ENCODE results near the gene CD74. TPM values are rescaled to one million over a fixed set of nuclear protein-coding genes. Genes with fewer than 3 reads are reported as not detected.

The CD74 gene
- polyA plus RNA-seq, 3 donors, result 235 to 288 (median 278) TPM

GRCh38 chr5:150376799-150377771, 35.6 kb downstream of the CD74 start:
- no peak for DNase-seq

GRCh38 chr5:150374651-150375050, 38.1 kb downstream of the CD74 start:
- DNase-seq, result no peak

- DNase-seq, result no peak
Measured at GRCh38 chr5:150372639-150373038, 40.1 kb downstream of the CD74 start.

GRCh38 chr5:150368526-150368925, 44.2 kb downstream of the CD74 start:
- no peak for DNase-seq

- DNase-seq, result no peak
Measured at GRCh38 chr5:150364004-150364403, 48.7 kb downstream of the CD74 start.

GRCh38 chr5:150363185-150363584, 49.5 kb downstream of the CD74 start:
- DNase-seq, result no peak

- no peak for DNase-seq
Measured at GRCh38 chr5:150361301-150361700, 51.4 kb downstream of the CD74 start.

GRCh38 chr5:150358261-150359095, 54.2 kb downstream of the CD74 start:
- DNase-seq, result no peak

- DNase-seq, result peak; percentile 97
Measured at GRCh38 chr5:150357326-150358260, 55.1 kb downstream of the CD74 start, which contains the start of gene TCOF1. Gene TCOF1, plus strand, starts transcription at chr5:150357697. Its CDS starts 50 bp downstream, at chr5:150357747.

- DNase-seq, result no peak
Measured at GRCh38 chr5:150356575-150357294, 56.0 kb downstream of the CD74 start.

- no peak for DNase-seq
Measured at GRCh38 chr5:150355791-150356190, 56.9 kb downstream of the CD74 start.

- DNase-seq, result no peak
Measured at GRCh38 chr5:150353032-150353675, 59.6 kb downstream of the CD74 start.

GRCh38 chr5:150352244-150353031, 60.3 kb downstream of the CD74 start:
- no peak for DNase-seq

Other genes with a start within 250 kb of the CD74 start
- 1 to 10 TPM in 1 of 3 donors, under 1 TPM in 2; 0.84 to 1.1 (median 0.89) TPM for gene CDX1, start 246.1 kb downstream of the CD74 start, polyA plus RNA-seq (ENCODE audit: insufficient read length in 3 of 3)
- under 1 TPM; 0.04 to 0.17 (median 0.12) TPM for gene SLC6A7, start 222.8 kb downstream of the CD74 start, polyA plus RNA-seq (ENCODE audit: insufficient read length in 3 of 3)
- 1 to 10 TPM; 5.4 to 6.4 (median 6.0) TPM for gene CAMK2A, start 123.1 kb downstream of the CD74 start, polyA plus RNA-seq (ENCODE audit: insufficient read length in 3 of 3)
- gene ARSI, start 110.0 kb downstream of the CD74 start, polyA plus RNA-seq (ENCODE audit: insufficient read length in 3 of 3), result 1 to 10 TPM; 2.8 to 4.7 (median 3.9) TPM
- gene TCOF1, start 55.2 kb downstream of the CD74 start, polyA plus RNA-seq (ENCODE audit: insufficient read length in 3 of 3), result 10 to 100 TPM; 36.1 to 39.9 (median 39.1) TPM
- 1,000 to 10,000 TPM; 1,933 to 2,379 (median 2,065) TPM for gene RPS14, start 36.8 kb upstream of the CD74 start, polyA plus RNA-seq (ENCODE audit: insufficient read length in 3 of 3)
- gene NDST1, start 95.2 kb upstream of the CD74 start, polyA plus RNA-seq (ENCODE audit: insufficient read length in 3 of 3), result 10 to 100 TPM; 56.8 to 67.7 (median 61.9) TPM
- gene SYNPO, start 227.8 kb upstream of the CD74 start, polyA plus RNA-seq (ENCODE audit: insufficient read length in 3 of 3), result 100 to 1,000 TPM; 109 to 126 (median 111) TPM
- gene MYOZ3, start 248.3 kb upstream of the CD74 start, polyA plus RNA-seq (ENCODE audit: insufficient read length in 3 of 3), result 1 to 10 TPM; 5.9 to 8.6 (median 7.2) TPM